ENCODE results near the gene OXER1. TPM values are rescaled to one million over a fixed set of nuclear protein-coding genes. Genes with fewer than 3 reads are reported as not detected.

OXER1 gene
- total RNA-seq, 2 donors from 2014 or later, result 4.5 to 5.6 TPM

DNA sequence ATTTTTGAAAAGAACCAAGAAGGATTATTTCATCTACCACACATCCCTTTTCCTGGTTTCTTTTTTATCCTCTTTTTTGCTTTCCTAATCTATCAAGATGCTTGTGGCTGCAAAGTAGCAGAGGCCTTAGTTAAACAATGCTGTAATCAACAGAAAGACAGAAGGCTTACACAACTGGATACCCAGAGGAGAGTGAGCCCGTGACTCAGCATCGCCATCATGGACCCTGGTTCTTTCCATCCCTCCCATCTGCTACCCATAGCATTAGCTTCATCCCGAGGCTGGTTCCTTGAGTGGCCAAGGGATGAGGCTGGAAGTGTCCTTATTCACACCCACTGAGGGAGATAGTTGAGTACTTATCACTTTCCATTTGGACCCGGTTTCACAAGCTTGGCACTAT, 35.9 kb upstream of the OXER1 start:
- Histone ChIP-seq H3K27ac (no peak overlapping the region), H3K4me1 (replicated peaks) (no peaks in the 10 kb centered on the region), H3K9me3 (no peaks in the 10 kb centered on the region), H3K27me3 (replicated peaks; ENCODE audit: insufficient read depth) (no peaks in the 10 kb centered on the region), H3K4me3 (no peak overlapping the region), H3K36me3 (no peaks in the 10 kb centered on the region)
- intact Hi-C loops (cut with DNase I), result loop anchor here (10.0 kb wide), 1 partner anchor 305 kb away; the partner anchor contains the start of gene KCNG3
- no peak for DNase-seq (ENCODE audit: low spot score)
- TF ChIP-seq, protein P1, sequence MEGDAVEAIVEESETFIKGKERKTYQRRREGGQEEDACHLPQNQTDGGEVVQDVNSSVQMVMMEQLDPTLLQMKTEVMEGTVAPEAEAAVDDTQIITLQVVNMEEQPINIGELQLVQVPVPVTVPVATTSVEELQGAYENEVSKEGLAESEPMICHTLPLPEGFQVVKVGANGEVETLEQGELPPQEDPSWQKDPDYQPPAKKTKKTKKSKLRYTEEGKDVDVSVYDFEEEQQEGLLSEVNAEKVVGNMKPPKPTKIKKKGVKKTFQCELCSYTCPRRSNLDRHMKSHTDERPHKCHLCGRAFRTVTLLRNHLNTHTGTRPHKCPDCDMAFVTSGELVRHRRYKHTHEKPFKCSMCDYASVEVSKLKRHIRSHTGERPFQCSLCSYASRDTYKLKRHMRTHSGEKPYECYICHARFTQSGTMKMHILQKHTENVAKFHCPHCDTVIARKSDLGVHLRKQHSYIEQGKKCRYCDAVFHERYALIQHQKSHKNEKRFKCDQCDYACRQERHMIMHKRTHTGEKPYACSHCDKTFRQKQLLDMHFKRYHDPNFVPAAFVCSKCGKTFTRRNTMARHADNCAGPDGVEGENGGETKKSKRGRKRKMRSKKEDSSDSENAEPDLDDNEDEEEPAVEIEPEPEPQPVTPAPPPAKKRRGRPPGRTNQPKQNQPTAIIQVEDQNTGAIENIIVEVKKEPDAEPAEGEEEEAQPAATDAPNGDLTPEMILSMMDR (IDR thresholded peaks at IDR 0.05), result no peak
- TF ChIP-seq POLR2AphosphoS5 (IDR thresholded peaks at IDR 0.05), result no peak
- TF ChIP-seq POLR2A (IDR thresholded peaks at IDR 0.05), result no peak
- WGBS, result 72% methylated on average over 4 of the region's 4 CpGs

DNA sequence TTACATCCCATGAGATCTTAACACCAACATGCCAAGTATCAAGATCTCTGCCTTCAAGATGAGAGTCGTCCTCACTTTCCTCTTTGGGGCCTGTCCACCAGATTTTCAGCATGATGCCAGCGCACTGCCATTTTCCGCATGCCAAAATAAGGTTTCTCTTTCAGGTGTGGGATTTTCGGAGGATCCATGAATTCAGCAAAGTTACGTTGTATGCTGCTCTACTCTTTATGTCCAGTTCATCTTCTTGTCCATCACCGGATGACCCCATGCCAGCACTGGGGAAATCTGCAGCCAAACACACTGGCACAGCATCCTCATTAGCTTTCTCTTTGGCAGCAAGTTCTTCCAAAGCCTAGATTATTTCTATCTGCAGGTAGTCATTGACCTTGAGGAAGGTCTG, 33.3 kb upstream of the OXER1 start:
- 78% methylated on average over 6 of the region's 6 CpGs for WGBS

DNA sequence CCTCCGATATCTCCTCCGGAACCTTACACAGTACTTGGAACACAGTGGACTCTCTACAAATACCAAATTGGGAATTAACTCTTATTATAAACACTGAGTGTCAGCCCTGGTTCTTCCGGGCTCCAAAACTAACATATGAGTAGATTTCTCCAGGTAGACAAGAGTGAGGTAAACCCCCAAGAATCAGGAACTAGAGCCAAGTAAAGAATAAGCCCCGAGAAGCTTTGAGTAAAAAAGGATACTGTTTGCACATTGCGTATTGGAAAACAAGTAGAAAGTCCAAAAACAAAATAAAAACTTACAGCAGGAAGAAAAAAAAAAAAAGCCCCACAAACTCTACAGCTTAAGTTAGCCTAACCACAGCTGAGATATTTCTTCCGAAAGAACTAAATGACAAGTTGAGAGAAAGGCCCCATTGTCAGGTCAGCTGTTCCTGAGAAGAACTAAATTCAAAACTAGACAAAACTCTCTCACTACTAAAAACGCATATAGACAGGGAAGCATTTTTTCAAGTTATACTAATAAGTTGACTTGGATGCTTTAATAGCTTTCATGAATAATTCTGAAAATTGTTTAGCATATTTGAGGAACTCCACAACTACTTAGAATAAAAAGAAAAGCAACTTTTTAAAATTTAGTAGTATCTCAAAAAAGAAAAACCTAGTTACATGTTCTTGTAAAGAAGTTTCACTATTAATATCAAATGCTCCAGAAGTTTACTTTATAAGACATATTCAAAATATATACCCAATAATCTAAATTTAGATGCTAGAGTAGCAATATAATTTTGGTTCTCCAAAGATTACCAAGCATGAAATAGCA, 32.7 kb upstream of the OXER1 start:
- 34% methylated on average over 7 of the region's 7 CpGs for WGBS
- Histone ChIP-seq H3K27ac (peak overlapping the region; percentile 55 to 60), H3K27me3 (replicated peaks; ENCODE audit: insufficient read depth) (no peaks in the 10 kb centered on the region), H3K9me3 (no peaks in the 10 kb centered on the region), H3K36me3 (no peaks in the 10 kb centered on the region), H3K4me1 (replicated peaks) (peaks cover under 1% of the 10 kb centered on the region), H3K4me3 (no peak overlapping the region)
- intact Hi-C loops (cut with DNase I), result loop anchor here (10.0 kb wide), 1 partner anchor 302 kb away; the partner anchor contains the start of gene KCNG3
- DNase-seq (ENCODE audit: low spot score), result no peak
- no peak for TF ChIP-seq POLR2AphosphoS5 (IDR thresholded peaks at IDR 0.05)
- no peak for TF ChIP-seq POLR2A (IDR thresholded peaks at IDR 0.05)
- TF ChIP-seq, protein P1 (IDR thresholded peaks at IDR 0.05), result no peak

More for the DNA sequence above, 33.3 kb upstream of the OXER1 start:
- no peak for DNase-seq (ENCODE audit: low spot score)
- Histone ChIP-seq H3K27ac (no peak overlapping the region), H3K4me1 (replicated peaks) (no peaks in the 10 kb centered on the region), H3K27me3 (replicated peaks; ENCODE audit: insufficient read depth) (no peaks in the 10 kb centered on the region), H3K9me3 (no peaks in the 10 kb centered on the region), H3K4me3 (no peak overlapping the region), H3K36me3 (no peaks in the 10 kb centered on the region)
- no peak for TF ChIP-seq POLR2A (IDR thresholded peaks at IDR 0.05)
- TF ChIP-seq, protein P1 (IDR thresholded peaks at IDR 0.05), result no peak
- no peak for TF ChIP-seq POLR2AphosphoS5 (IDR thresholded peaks at IDR 0.05)
- intact Hi-C loops (cut with DNase I), result loop anchor here (10.0 kb wide), 1 partner anchor 302 kb away; the partner anchor contains the start of gene KCNG3

DNA sequence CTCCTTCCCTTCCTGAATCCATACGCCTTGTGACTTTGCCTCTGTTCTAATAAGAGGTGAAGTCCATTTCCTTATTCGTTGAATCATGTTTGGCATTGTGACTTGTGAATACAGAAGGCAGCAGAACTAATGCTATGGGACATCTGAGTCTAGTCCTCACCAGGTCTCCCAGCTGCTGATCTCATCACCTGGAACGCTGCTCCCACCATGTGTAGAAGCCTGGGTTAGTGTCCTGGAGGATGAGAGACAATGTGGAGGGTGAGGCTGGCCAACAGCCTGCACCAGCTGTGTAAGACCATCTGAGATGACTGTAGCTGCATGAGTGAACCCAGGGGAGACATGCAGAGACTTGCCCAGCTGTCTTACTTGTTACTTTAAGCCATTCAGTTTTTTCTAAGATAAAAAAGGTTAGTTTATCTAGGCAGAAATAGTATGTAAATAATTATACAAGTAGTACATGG, 31.9 kb upstream of the OXER1 start:
- intact Hi-C loops (cut with DNase I), result loop anchor here (10.0 kb wide), 1 partner anchor 301 kb away; the partner anchor contains the start of gene KCNG3
- peak; percentile 6 for TF ChIP-seq POLR2AphosphoS5 (IDR thresholded peaks at IDR 0.05)
- TF ChIP-seq, protein P1 (IDR thresholded peaks at IDR 0.05), result no peak
- Histone ChIP-seq H3K4me3 (no peak overlapping the region), H3K4me1 (replicated peaks) (peaks cover 5% of the 10 kb centered on the region), H3K9me3 (no peaks in the 10 kb centered on the region), H3K27ac (peak overlapping the region; percentile 55 to 60), H3K27me3 (replicated peaks; ENCODE audit: insufficient read depth) (no peaks in the 10 kb centered on the region), H3K36me3 (no peaks in the 10 kb centered on the region)
- 39% methylated on average over 3 of the region's 3 CpGs for WGBS
- peak; percentile 39 for DNase-seq (ENCODE audit: low spot score)

Data from prostate gland (tissue), 2 donors.